Occipital lobe (tissue), 2 donors: ENCODE results near the gene PAFAH1B1. TPM values are rescaled to one million over a fixed set of nuclear protein-coding genes. Genes with fewer than 3 reads are reported as not detected.
A peak's percentile ranks its signal among the peaks of the same experiment; 100 is the strongest.

Experiments used
- DNase-seq: peaks from one replicate; lab custom pipeline; 2025; lab: John Stamatoyannopoulos, UW
- total RNA-seq: library from RNA; depleted of rRNA; stranded (reverse); fragments of >200 nt; gene quantifications from one replicate; pipeline ENCODE4 v1.2.3, GENCODE V29; 2014

Gene PAFAH1B1
- total RNA-seq, 1 donor from 2014 or later: 292 TPM

DNA sequence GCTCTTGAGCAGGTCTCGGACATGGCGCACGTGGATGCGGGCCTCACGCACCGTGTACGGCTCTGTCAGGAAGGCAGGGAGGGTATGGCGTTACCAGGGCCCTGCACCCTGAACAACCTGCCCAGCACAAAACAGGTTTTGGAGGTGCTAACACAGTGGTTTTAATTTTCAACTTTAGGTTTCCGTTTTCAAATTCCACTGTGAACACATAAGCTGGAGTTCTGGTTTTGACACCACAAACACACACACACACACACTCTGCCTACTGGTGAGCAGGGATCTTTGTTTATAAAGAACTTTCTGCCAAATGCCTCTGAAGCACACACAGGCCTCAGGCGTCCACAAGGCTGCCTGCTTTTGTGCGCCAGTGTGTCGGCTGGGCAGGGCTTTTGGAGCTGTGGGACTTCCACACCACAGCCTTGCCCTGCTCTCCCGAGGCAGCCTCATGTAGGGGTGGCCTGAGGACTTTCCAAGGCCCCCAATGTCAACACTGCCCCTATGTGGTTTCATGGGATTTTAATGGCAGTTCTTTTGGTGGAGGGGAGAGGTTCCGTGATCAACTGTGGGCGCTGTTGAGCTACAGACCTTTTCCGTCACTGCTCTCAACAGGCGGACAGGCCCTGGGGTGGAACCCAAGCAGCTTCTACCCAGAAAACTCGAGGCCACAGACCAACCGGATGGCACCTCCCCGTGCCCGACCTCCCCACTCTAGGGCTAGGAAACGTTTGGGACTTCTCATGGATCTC lies 108.7 kb downstream of the PAFAH1B1 start:
- no peak for DNase-seq

GRCh38 chr17:2703181-2703580 lies 109.7 kb downstream of the PAFAH1B1 start:
- DNase-seq: no peak

DNA sequence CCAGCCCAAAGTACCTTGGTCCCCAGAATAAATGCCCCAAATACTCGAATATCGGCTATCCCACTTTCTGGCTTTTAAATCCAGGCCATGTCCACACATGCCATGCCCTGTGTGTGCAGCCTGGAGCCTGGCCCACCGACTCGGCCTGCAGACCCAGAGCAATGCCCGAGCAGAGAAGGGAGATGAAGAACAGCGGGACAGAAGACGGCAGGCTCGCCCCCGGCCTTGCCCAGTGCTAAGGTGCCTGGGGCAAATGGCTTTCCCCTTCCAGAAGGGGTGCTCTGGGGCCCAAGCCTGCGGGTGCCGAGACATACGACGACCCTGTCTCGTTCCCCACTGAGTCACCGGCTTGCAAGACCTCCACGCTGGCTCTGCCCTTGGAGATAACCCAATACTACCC lies 110.2 kb downstream of the PAFAH1B1 start:
- no peak for DNase-seq

DNA sequence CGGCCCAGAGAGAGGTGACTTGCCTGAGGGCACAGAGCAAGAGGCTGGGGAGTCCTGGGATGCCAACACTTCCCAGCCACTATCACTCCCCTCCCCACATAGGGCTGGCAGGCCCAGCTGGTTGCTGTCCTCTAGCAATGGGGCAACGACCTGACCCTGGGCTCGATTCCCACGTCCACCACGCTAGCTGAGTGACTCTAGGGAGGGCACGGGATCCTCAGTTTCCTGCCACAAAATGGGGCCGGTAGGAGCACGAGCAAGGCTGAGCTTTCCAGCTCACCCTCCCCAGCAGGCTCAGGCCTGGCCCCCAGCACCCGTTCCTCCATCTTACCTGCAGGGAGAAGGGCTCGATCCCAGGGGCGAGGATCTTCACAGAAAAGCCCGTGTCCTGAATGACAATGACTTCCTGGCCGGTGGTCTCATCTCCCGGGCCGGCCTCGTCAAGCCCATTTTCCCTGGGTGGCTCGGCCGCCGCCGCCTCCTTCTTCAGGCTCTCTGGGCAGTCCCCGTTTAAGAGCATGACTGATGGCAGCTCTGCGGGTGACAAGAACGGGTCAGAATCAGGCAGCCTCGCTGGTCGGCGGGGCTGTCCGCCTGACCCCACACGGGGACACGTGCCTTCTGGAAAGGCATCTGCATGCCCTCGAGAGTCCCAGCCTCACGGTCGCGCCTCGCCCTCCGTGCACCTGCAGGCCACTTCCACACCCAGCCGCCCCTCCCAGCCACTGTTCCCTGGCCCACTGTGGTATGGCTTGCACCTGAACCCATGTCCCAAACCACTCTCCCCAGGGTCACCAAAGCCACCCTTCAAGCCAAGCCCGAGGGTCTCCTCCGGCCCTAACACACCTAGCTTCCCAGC lies 110.8 kb downstream of the PAFAH1B1 start:
- no peak for DNase-seq

- no peak for DNase-seq
Observed at GRCh38 chr17:2704890-2705248, 111.4 kb downstream of the PAFAH1B1 start.

DNA sequence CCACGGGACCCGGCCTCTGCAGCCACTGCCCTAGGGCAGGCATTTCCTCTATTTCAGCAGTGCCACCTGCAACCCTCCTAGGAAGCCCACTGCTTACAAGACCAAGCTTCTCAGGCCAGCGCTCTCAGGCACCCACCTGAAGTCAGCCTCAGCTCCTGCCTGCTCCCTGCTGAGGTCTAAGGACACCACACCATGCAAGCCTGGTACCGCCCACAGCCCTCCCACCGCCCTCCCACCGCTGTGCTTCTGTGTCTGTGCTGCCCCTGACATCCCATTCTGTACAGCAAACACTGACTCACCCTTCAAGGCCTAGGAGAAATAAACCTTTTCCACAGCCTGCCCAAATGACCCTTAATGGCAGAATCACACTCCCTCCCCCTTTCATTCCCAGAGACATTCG lies 111.8 kb downstream of the PAFAH1B1 start:
- no peak for DNase-seq

DNA sequence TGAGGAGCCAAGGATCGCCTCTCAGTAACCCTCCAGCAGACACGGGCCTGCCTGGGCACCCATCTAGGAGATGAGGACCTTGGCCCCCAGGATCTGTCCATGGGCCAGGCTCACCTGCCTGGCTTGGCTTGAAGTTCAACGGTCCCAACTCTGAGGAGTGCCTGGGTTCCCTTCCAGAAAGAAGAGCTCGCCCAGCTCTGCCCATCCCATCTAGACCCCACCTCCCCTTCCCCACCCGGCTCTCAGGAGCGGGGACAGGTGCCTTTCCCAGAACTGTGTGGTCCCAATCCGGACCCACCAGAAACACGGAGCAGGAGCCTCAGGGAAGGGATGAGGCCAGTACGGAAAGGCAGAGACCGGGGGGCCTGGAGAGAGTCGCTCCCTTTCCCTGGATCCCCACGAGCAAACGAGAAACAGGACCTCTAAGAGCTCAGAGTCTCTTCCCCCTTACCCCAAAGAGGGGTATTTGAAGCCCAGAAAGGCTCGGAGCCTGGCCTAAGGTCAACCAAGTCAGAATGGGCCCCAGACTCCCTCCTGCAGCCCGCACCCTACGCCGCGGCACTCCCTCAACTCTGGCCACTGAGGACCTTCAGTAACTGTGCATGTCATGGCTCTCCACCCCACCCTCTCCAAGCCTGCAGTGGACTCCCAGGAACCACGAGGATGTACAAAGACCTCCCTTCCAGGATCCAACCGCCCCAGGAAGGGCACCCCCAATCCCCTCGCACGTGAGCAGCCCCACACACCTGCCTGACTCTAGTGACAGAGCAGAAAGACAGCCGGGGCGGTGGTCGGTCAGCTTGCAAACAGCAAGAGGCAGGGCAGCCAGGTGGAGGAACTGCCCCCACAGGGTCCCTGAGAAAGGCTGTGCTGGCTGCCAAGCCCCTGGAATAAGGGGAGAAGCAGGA lies 112.7 kb downstream of the PAFAH1B1 start:
- no peak for DNase-seq

DNA sequence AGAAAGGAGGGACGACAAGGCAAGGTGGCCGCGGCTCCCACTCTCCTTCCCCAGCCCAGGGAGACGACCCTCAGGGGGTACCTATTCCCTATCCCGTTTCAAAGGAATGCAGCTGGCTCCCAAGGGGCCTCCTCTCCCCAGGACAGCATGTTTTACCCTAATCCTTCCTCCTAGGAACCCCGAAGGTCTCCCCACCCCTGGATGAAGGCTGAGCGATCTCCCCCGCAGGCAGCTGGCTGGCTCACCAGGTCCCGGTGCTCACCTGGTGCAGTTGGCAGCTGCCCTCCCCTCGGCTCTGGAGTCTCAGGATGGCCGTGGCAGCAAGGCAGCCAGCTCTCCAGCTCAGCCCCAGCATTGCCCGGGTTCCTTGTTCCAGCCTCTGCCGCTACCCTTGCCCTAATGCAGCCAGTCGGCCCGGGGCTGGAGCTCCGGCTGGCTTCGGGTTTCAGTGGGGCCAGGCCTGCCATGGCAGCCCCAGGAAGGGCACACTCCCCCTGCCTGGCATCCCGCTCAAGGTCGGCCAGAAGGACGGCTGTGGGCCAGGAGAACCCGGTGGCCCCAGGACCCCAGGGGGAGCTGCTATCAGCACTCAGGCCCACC lies 113.6 kb downstream of the PAFAH1B1 start:
- no peak for DNase-seq

DNA sequence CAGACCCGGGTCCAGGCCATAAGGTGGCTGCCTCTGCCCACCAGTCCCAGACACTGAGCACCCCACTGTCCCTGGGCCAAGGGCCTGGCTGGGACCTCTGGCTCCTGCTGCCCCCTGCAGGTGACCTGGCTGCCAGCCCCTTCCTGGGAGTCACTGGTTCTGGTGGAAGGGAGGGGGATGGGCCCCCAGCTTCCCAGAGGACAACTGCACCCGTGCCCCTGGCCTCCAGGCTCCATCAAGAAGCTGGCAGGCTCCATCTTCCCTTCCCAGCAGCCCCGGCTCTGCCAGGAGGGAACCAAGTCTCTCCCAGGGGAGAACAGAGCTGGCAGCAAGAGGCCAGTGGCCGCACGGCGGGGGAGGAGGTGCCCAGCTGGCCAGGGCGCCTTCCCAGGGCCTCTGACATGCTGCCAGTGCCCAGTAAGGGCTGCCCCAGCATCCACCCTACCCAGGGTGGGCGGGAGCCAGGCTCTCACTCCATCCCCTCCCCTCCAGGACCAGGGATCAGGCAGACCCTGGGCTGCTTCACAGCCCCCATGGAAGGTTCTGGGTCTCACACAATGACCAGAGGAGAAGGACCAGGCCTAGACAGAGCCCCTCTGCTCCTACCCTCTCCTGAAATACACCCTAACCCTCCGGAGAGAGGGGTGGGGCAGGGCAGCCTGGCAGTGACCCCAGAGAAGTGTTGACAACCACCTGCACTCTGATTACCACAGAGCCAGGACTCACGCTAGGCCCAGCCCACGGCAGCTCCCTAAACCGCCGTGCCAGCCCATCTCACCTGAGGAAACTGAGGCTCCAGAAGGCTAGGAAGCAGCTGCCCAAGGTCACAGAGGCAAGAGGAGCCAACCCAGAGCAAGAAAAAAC lies 114.5 kb downstream of the PAFAH1B1 start:
- peak; percentile 42 for DNase-seq

GRCh38 chr17:2708585-2709182 lies 115.2 kb downstream of the PAFAH1B1 start:
- no peak for DNase-seq

- DNase-seq: no peak
Observed at GRCh38 chr17:2709183-2709661, 115.8 kb downstream of the PAFAH1B1 start.

GRCh38 chr17:2710071-2710802 lies 116.8 kb downstream of the PAFAH1B1 start:
- DNase-seq: no peak

DNA sequence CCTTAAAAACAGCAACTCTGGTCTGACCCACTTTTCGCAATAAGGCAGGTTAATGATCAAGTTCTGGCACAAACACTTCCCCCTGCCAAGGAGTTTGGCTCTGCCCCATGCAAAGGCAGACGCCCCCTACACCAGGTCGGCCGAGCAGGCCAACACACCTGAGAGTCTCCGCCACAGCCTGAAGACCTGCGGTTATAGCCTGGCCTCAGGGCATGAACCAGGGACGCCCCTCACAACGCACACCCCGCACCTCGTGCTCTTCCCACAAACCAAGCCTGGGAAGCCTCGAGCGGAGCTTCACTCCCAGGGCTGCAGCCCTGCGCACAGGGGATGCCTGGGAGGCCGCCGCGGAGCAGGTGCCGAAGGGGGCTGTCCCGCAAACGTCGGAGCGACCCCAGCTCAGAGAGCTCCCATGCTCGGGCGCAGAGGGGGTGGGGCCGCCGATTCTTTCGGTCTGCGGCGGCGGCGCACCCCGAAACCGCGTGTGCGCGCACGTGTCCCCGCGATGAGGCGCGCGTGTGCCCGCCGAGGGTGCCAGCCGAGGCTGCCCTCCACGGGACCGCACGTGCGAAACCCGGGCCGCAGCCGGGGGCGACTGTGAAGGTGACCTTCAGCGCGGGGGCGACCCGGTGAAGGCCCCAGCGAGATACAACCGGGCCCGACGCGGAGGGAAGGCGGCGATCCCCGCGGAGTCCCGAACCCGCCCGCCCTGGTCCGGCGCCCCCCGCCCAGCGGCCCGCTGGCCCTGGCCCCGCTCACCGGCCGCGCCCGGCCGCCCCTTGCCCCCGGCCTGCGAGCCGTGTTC lies 117.6 kb downstream of the PAFAH1B1 start:
- DNase-seq: no peak

GRCh38 chr17:2711608-2712299 lies 118.3 kb downstream of the PAFAH1B1 start, which contains the start of gene CLUH:
TSS of gene CLUH (minus strand) at chr17:2711764. CDS start at chr17:2711661, 103 bp downstream.
- peak; percentile 94 for DNase-seq

GRCh38 chr17:2712300-2713043 lies 119.0 kb downstream of the PAFAH1B1 start:
- no peak for DNase-seq

GRCh38 chr17:2713881-2714280 lies 120.4 kb downstream of the PAFAH1B1 start:
- DNase-seq: no peak

DNA sequence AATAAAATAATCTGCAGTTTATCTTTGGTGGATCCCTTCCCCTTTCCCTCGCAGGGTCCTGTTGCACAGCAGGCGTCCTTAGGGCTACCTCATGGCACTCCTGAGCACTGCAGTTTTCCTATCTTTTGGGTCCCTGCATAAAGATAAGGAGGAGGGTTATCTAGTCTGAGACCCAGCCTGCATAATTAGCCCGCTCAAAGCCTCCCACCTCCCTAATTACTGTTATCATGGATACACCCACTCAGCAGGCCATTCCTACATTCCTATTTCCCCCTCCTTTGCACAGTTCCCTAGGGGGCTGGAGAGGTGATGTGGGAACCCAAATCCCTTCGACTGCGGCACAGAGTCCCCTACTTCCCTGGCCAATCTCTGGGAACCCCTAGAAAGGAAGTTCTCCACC lies 123.2 kb downstream of the PAFAH1B1 start:
- no peak for DNase-seq
